GM18861 (cell line): ENCODE data around the gene FCRLA.

Source experiments
- ATAC-seq: cut with Tn5 transposase; IDR thresholded peaks from one replicate; pipeline ENCODE4 v1.9.1; 2021; ENCODE audit not compliant: unreplicated experiment

FCRLA gene

GRCh38 chr1:161730050-161730564, 23.1 kb downstream of the FCRLA start:
- no peak for ATAC-seq

GRCh38 chr1:161731241-161731640, 24.2 kb downstream of the FCRLA start:
- no peak for ATAC-seq

- ATAC-seq = no peak
These were observed 25.1 kb downstream of the FCRLA start for GRCh38 chr1:161731981-161732718.

GRCh38 chr1:161733526-161733925, 26.5 kb downstream of the FCRLA start:
- ATAC-seq = no peak

- ATAC-seq = no peak
These were observed 28.8 kb downstream of the FCRLA start for GRCh38 chr1:161735837-161736236.

GRCh38 chr1:161736335-161736969, 29.4 kb downstream of the FCRLA start:
- ATAC-seq = no peak

- no peak for ATAC-seq
These were observed 30.6 kb downstream of the FCRLA start for GRCh38 chr1:161737625-161738024.

GRCh38 chr1:161738627-161739287, 31.7 kb downstream of the FCRLA start:
- ATAC-seq = peak; percentile 44

- no peak for ATAC-seq
These were observed 33.0 kb downstream of the FCRLA start for GRCh38 chr1:161739865-161740566.

- no peak for ATAC-seq
These were observed 33.9 kb downstream of the FCRLA start for GRCh38 chr1:161740921-161741320.

- ATAC-seq = no peak
These were observed 36.2 kb downstream of the FCRLA start for GRCh38 chr1:161743231-161743630.

GRCh38 chr1:161747801-161748200, 40.8 kb downstream of the FCRLA start:
- no peak for ATAC-seq

- ATAC-seq = peak; percentile 97
These were observed 42.7 kb downstream of the FCRLA start, which contains the start of gene DUSP12 for GRCh38 chr1:161749509-161750407. Gene DUSP12, plus strand, starts transcription at chr1:161749786. Its CDS starts 16 bp downstream, at chr1:161749802.

GRCh38 chr1:161763522-161764098, 56.6 kb downstream of the FCRLA start:
- no peak for ATAC-seq
